ENCODE data around the gene C2orf78.

- TF ChIP-seq TAF1 (IDR thresholded peaks at IDR 0.05; ENCODE audit: low read depth), result no peak
- TF ChIP-seq CTCF (IDR thresholded peaks at IDR 0.05; ENCODE audit: poor library complexity, severe bottlenecking), result no peak
- TF ChIP-seq EP300 (conservative IDR thresholded peaks at IDR 0.05; ENCODE audit: poor library complexity, severe bottlenecking), result no peak
- TF ChIP-seq, protein P1, sequence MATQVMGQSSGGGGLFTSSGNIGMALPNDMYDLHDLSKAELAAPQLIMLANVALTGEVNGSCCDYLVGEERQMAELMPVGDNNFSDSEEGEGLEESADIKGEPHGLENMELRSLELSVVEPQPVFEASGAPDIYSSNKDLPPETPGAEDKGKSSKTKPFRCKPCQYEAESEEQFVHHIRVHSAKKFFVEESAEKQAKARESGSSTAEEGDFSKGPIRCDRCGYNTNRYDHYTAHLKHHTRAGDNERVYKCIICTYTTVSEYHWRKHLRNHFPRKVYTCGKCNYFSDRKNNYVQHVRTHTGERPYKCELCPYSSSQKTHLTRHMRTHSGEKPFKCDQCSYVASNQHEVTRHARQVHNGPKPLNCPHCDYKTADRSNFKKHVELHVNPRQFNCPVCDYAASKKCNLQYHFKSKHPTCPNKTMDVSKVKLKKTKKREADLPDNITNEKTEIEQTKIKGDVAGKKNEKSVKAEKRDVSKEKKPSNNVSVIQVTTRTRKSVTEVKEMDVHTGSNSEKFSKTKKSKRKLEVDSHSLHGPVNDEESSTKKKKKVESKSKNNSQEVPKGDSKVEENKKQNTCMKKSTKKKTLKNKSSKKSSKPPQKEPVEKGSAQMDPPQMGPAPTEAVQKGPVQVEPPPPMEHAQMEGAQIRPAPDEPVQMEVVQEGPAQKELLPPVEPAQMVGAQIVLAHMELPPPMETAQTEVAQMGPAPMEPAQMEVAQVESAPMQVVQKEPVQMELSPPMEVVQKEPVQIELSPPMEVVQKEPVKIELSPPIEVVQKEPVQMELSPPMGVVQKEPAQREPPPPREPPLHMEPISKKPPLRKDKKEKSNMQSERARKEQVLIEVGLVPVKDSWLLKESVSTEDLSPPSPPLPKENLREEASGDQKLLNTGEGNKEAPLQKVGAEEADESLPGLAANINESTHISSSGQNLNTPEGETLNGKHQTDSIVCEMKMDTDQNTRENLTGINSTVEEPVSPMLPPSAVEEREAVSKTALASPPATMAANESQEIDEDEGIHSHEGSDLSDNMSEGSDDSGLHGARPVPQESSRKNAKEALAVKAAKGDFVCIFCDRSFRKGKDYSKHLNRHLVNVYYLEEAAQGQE (IDR thresholded peaks at IDR 0.05; ENCODE audit: borderline replicate concordance), result no peak
These were observed 37.2 kb downstream of the C2orf78 start for GRCh38 chr2:73821227-73821626.
